Testis (tissue), 2 donors: ENCODE results near the gene ADNP.

ENCODE experiments used
- POLR2A ChIP-seq: fragments of 450-650 bp; IDR thresholded peaks from one replicate; pipeline ENCODE4 v1.6.1; 2017; ENCODE audit warnings: antibody characterized with exemption, mild to moderate bottlenecking, moderate library complexity
- TF ChIP-seq, protein P1 (sequence below), 3 experiments: fragments of 450-650 bp in 2 of 3; fragments of 200-600 bp in 1 of 3; sonication (generic) in 1 of 3; IDR thresholded peaks; one replicate each; pipeline ENCODE4 v1.5.1; 2016 to 2019; ENCODE audit warnings: antibody characterized with exemption in 3 of 3, mild to moderate bottlenecking in 2 of 3, moderate library complexity in 1 of 3

DNA sequence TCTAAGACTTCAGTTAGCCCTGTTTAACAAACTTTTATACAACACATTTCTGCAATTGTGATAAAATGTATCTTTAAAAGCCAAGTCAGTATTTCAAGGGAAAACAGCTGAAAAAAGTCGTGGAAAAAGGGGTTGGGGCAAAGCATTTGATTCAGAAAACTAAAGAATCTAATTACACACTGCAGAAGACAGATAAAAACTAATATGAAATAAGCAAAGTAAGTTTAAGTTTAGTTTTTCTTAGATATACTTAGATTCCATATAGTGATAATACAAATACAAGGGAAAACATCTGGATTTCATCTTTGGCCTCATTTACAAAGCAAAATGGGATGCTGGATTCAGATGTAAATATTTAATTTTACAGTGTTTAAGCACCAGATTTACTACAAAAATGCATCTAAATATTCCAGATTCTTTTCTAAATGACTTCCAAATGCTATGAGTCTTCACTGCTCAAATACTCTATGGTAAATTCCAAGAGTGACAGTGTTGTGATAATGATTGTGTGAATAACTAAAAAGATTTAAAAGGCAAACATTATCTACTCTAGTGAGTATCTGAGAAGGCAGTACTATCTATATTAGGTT is 1.5 kb upstream of the ADNP start:
- TF ChIP-seq, protein P1, sequence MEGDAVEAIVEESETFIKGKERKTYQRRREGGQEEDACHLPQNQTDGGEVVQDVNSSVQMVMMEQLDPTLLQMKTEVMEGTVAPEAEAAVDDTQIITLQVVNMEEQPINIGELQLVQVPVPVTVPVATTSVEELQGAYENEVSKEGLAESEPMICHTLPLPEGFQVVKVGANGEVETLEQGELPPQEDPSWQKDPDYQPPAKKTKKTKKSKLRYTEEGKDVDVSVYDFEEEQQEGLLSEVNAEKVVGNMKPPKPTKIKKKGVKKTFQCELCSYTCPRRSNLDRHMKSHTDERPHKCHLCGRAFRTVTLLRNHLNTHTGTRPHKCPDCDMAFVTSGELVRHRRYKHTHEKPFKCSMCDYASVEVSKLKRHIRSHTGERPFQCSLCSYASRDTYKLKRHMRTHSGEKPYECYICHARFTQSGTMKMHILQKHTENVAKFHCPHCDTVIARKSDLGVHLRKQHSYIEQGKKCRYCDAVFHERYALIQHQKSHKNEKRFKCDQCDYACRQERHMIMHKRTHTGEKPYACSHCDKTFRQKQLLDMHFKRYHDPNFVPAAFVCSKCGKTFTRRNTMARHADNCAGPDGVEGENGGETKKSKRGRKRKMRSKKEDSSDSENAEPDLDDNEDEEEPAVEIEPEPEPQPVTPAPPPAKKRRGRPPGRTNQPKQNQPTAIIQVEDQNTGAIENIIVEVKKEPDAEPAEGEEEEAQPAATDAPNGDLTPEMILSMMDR (IDR thresholded peaks at IDR 0.05) = no peak
- no peak for TF ChIP-seq POLR2A
